Hepatocyte (in vitro differentiated cells): Measurements from ENCODE around the gene CDK18.

Experiments
- EZH2 ChIP-seq: fragments of 200-600 bp; sonication (generic); IDR thresholded peaks from 2 replicates; pipeline ENCODE4 v1.6.1; 2016; ENCODE audit warnings: antibody characterized with exemption, mild to moderate bottlenecking, borderline replicate concordance
- TF ChIP-seq, protein P1 (sequence below): fragments of 200-600 bp; sonication (generic); IDR thresholded peaks from 2 replicates; pipeline ENCODE4 v1.5.1; 2016; ENCODE audit warnings: antibody characterized with exemption, mild to moderate bottlenecking; ENCODE audit not compliant: poor library complexity

- TF ChIP-seq, protein P1, sequence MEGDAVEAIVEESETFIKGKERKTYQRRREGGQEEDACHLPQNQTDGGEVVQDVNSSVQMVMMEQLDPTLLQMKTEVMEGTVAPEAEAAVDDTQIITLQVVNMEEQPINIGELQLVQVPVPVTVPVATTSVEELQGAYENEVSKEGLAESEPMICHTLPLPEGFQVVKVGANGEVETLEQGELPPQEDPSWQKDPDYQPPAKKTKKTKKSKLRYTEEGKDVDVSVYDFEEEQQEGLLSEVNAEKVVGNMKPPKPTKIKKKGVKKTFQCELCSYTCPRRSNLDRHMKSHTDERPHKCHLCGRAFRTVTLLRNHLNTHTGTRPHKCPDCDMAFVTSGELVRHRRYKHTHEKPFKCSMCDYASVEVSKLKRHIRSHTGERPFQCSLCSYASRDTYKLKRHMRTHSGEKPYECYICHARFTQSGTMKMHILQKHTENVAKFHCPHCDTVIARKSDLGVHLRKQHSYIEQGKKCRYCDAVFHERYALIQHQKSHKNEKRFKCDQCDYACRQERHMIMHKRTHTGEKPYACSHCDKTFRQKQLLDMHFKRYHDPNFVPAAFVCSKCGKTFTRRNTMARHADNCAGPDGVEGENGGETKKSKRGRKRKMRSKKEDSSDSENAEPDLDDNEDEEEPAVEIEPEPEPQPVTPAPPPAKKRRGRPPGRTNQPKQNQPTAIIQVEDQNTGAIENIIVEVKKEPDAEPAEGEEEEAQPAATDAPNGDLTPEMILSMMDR: no peak
- no peak for TF ChIP-seq EZH2
These were observed 21.1 kb upstream of the CDK18 start for GRCh38 chr1:205483372-205483771.
